K562 (cell line): Measurements from ENCODE around the gene UFSP2. TPM values are rescaled to one million over a fixed set of nuclear protein-coding genes. Genes with fewer than 3 reads are reported as not detected.

Experiments used
- CUX1 ChIP-seq: fragments of 200-800 bp; sonication (Bioruptor generic); IDR thresholded peaks from 2 replicates; pipeline ENCODE4 v1.6.1; 2016; ENCODE audit warnings: missing genetic modification characterization, missing compliant biosample characterization
- FOXP4 ChIP-seq: sonication (generic); formaldehyde crosslinking; IDR thresholded peaks from 2 replicates; pipeline ENCODE4 v1.8.0; 2022; ENCODE audit warnings: mild to moderate bottlenecking, missing genetic modification reagents, borderline replicate concordance
- ZNF395 ChIP-seq: fragments of 200-800 bp; sonication (Bioruptor generic); IDR thresholded peaks from 2 replicates; pipeline ENCODE4 v1.6.1; 2017; ENCODE audit warnings: missing genetic modification characterization, missing compliant biosample characterization
- polyA plus RNA-seq, 8 experiments: library from polyadenylated mRNA; depleted of rRNA in 4 of 8; stranded (reverse) in 5 of 8; unstranded in 3 of 8; fragments of >200 nt; fragmentation: Nextera tagmentation in 2 of 8; fragmentation: Illumina TruSeq in 1 of 8; extraction: Ambion mirVana in 2 of 8; extraction: Trizol in 1 of 8; gene quantifications; 2 replicates each; pipeline versions ENCODE4 v1.2.1 to v1.2.3, GENCODE V29; 2011 to 2014; ENCODE audit warnings: inconsistent platforms in 1 of 8, missing spikeins in 1 of 8
- total RNA-seq, 7 experiments: library from RNA; depleted of rRNA in 6 of 7; stranded (reverse); fragments of >200 nt in 6 of 7; fragmentation: Illumina TruSeq in 2 of 7; extraction: Trizol in 2 of 7; gene quantifications; 2 replicates each; pipeline versions ENCODE4 v1.2.1 to v1.2.3, GENCODE V29; 2011 to 2021; ENCODE audit warnings: low replicate concordance in 1 of 7

UFSP2 gene
- total and polyA plus RNA-seq, 9 of the 15 experiments (the other 6 are each of a cell fraction or from before 2014, with no cell fraction given): 20.1 to 55.8 (median 26.6) TPM

- TF ChIP-seq FOXP4 (CRISPR knock-in tag) (no peak), CUX1 (CRISPR knock-in tag) (no peak), ZNF395 (CRISPR knock-in tag) (no peak)
Measured at GRCh38 chr4:185441479-185441878, 15.7 kb upstream of the UFSP2 start (continued).
